HG03103 (cell line): ENCODE data around the gene SSR4.

Experiments
- ATAC-seq: cut with Tn5 transposase; IDR thresholded peaks from one replicate; pipeline ENCODE4 v1.9.1; 2021; ENCODE audit warnings: low read depth; ENCODE audit not compliant: unreplicated experiment

Gene SSR4

DNA sequence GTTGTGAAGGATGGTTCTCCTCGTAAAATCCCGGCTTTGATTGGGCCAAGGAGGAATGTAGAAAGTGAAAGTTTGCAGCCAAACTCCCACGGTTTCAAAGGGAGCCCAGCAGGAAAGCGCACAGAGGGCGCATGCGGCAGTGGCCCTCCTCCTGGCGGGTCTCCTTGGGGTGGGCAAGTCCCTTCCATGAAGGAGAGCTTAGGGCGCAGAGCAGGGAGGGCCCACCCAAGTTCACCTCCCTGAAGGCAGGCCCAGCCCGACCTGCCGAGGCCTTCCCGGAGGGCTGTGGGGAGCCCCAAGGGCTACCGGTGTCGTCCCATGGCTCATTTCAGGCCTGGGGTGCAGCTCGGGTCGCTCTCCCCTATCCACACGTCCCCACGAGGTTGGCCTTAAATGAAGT is 33.8 kb downstream of the SSR4 start:
- no peak for ATAC-seq

DNA sequence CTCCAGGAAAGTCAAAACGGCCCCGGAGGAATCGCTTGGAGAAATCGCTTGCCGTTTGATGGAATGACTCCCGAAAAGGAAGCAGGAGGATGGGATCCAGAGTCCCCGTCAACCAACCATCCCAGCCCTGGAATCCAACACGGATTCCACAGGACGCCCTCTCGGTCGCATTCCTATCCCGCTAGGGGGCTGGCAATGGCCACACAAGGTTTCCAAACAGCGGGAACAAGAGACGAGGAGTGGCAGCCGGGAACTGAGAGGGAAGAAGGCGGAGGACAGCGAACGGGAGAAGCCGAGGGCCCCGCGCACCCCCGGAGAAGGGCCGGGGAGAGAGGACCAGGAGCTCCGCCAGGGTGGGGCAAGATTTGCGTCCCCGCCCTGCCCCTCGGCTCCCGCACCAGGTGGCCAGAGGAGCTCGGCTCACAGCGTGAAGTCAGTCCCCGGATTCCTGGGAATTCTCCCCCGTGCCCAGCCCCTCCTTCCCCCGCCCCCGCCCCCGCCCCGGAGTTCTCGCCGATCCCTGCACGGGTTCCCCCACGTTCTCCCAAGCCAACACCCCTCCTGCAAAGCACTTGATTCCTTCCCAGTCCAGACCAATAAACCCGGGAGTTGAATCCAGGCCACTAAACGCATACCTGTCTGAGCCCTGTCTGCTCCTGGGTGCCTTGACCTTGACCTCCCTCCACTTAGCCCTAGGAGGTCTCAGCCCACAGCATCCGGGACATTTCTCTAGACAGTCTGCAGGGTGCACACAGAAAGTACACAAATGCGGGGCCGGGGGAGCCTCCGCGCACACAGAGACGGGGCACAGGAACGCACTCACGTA is 34.5 kb downstream of the SSR4 start:
- no peak for ATAC-seq

GRCh38 chrX:153829549-153829798 is 35.0 kb downstream of the SSR4 start:
- no peak for ATAC-seq

GRCh38 chrX:153829799-153830639 is 35.6 kb downstream of the SSR4 start, which contains the start of gene PDZD4:
PDZD4 (minus strand) TSS chrX:153830544; CDS start chrX:153830298, 246 bp downstream.
- ATAC-seq, result no peak

- no peak for ATAC-seq
Measured at GRCh38 chrX:153830640-153831428, 36.4 kb downstream of the SSR4 start.

- no peak for ATAC-seq
Measured at GRCh38 chrX:153831429-153832150, 37.1 kb downstream of the SSR4 start.

DNA sequence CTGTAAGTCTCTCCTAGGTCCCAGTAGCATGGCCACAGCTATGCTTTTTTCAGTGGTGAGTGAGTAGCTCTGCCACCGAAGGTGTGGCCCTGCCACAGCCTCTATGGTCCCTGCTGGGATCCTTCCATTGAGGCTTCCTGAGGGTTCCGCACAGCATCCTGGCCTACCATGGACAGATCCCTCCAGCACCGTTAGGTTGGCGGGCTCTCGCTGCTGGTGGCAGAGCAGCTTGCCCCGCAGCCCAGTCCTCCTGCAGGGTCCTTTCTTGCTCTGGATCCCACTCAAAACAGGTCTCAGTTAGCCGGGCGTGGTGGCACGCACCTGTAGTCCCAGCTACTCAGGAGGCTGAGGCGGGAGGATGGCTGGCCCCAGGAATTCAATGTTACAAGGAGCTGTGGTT is 38.3 kb downstream of the SSR4 start:
- no peak for ATAC-seq

DNA sequence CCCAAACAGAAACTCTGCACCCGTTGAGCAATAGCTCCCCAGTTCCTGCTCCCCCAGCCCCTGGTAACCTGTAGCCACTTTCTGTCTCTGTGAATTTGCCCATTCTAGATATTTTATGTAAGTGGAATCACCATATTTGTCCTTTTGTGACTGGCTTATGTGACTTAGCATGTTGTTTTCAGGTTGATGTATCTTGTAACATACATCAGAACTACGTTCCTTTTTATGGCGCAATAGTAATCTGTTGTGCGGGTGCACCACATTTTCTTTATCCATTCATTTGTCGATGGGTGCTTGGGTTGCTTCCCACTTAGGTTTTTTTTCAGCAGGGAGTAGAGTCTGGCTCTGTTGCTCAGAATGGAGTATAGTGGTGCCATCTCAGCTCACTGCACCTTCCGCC is 42.5 kb downstream of the SSR4 start:
- no peak for ATAC-seq

- no peak for ATAC-seq
Measured at GRCh38 chrX:153844509-153845082, 50.1 kb downstream of the SSR4 start.

GRCh38 chrX:153845195-153845594 is 50.7 kb downstream of the SSR4 start:
- ATAC-seq, result no peak

DNA sequence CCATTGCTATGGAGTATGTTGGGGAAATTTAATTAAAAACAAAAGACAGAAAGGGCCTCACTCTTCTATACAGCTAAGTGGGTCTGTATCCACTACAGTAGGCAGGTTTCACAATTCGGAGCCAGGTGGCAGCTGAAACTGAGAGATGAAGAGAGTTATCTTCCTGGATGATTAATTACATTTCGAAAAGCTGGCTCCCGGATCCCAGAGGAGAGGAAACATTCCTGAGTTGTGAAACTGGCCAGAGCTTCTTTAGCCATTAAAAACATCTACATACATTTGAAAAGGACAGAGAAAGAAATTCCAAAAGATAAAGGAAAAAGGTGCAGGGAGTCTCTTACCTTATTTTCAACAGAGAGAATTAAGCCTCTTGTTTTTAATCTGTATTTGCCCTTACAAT is 51.4 kb downstream of the SSR4 start:
- ATAC-seq, result no peak
